Hematopoietic multipotent progenitor cell treated with erythropoietin and hydrocortisone succinate and interleukin-3 and kit ligand, for 8 days (in vitro differentiated cells): ENCODE data around the gene NRCAM.

ENCODE experiments used
- DNase-seq: peaks from one replicate; pipeline ENCODE4 v3.0.0-alpha.2; 2015

NRCAM gene

GRCh38 chr7:108335269-108335918 lies 120.8 kb downstream of the NRCAM start:
- no peak for DNase-seq

DNA sequence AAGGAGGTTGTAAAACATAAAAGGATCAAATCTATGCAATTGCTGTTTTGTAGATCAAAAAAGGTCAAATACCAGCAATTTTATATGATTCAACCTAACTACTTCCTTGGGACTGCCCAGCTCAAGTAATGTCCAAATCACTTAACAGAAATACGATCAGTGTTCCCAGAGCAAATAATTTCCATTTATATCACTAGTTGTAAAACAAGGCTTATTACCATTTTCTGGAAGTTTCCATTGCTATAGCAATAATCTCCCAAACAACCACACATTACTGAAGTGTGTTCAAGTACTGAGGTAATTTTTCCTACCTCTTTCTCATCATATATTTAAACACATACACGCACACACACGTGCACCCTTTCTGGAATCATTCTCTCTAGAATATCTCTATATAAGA lies 123.3 kb downstream of the NRCAM start:
- no peak for DNase-seq

DNA sequence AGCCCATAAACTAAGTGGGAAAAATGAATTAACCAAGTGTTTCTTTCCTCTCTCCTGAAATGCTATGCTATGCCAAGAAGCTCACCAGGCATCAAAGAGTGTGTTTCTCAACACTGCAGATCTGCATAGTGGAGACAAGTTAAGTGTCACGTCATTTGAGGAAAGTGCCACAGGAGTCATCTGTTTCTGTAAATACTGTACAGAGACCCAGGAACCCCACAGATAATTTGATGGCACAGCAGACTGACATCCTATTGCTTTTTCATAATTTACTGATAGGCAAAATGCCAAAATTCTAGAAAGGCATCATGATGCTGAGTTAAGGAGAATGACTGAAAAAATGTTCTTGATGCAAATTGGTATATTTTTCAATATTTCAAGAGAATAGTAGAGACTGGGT lies 124.3 kb downstream of the NRCAM start:
- no peak for DNase-seq

DNA sequence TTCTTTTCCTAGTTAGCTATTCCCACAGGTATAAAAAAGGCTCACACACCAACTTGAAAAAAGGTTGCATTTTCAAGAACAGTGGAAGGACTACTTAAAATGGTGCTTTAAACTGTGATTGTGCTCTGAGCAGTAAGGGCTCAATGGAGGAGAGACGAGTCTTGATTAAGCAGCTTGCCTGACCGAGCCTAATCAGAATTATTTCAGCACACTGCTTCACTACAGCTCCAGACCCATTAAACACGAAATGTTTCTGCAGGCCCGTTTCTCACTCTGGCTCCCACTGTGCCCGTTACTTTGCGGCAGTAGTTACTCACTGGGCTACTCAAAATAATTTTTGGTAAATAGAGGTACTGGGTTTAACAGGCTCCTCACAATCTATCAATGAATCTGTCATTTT lies 126.0 kb downstream of the NRCAM start:
- no peak for DNase-seq

- no peak for DNase-seq
Observed at GRCh38 chr7:108329514-108329913, 126.7 kb downstream of the NRCAM start.

DNA sequence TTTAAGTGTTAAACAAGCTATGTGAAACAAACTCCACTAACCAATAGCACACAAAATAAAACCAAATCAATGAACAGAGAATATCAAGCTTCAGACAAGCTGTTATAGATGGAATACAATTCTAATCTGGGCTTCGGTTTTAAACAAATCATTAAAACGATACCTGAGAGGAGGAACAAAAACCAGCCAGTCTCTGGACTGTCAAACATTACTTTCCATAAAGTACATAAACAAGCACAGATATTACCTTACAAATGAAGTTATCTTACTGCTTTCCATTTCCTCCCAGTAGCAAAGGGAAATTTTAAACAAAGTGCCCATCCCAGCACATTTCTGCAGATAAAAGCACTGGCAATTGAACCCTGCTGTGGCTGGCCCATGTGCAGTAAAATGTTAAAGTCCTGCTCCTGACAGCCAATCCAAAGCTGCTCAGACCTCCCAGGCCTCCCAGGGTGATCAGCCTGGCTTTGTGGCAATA lies 128.0 kb downstream of the NRCAM start:
- DNase-seq, result no peak

- no peak for DNase-seq
Observed at GRCh38 chr7:108327353-108327752, 128.9 kb downstream of the NRCAM start.

DNA sequence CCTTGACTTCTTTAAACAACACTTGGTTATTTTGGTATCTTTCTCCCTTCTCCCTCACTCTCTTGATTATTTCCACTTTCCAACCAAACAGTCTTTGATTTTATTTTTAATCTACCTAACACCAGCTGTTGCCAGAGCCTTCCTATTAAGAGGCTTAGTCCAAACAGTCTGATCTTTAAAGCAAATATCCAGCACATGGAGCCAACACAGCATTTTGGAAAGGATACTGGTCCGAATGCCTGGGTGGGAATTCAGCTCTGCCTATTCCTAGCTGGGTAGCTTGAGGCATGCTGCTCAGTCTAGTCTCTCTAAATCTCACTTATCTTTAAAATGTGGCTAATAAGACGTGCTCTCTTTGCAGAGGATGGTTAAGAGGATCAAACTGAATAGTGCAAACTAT lies 129.3 kb downstream of the NRCAM start:
- no peak for DNase-seq

DNA sequence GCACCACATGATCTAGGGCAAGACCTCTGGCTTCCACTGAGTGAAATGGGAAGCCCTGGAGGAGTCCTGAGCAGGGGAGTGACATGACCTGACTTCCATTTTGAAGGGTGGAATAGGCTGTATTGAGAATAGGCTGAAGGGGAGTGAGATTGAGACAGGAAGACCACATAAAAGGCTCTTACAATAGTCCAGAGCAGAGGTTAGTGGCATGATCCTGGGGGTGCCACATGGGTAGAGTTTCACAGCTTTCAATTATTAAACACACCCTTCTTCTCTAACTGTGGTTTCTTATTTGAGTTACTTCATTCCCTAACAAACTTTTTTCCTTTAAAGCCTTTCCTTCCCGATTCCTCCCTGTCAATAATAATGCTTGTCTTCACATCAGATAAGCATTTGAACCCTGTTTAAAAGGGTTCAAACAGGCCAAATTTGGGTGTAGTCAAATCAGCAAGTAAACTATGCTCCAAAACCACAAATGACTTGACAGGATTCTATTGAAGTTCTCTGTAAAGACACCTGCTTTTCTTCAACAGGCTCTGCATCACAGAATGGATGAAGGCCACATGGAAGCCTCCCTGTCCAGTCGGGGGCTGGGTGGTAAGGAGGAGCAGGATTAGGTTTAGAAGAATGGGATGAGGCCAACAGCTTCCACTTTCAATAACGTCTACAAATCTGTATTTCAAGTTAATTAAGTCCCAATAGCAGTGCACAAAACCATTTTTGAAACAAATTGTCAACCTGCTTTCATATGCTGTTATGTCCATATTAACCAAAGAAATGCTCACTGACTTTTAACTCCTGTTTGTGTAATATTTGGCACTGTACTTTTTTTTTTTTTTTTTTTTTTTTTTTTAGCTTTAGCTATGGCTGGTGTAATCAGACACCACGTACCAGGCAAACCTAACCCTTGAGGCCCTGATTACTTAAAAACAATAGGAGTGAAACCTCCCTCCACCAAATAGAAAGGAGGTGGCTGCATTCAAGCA lies 131.9 kb downstream of the NRCAM start:
- no peak for DNase-seq

- DNase-seq, result no peak
Observed at GRCh38 chr7:108322925-108323832, 133.1 kb downstream of the NRCAM start.

GRCh38 chr7:108322046-108322445 lies 134.2 kb downstream of the NRCAM start:
- no peak for DNase-seq

- DNase-seq, result no peak
Observed at GRCh38 chr7:108321359-108321758, 134.9 kb downstream of the NRCAM start.

- no peak for DNase-seq
Observed at GRCh38 chr7:108316708-108317107, 139.5 kb downstream of the NRCAM start.

DNA sequence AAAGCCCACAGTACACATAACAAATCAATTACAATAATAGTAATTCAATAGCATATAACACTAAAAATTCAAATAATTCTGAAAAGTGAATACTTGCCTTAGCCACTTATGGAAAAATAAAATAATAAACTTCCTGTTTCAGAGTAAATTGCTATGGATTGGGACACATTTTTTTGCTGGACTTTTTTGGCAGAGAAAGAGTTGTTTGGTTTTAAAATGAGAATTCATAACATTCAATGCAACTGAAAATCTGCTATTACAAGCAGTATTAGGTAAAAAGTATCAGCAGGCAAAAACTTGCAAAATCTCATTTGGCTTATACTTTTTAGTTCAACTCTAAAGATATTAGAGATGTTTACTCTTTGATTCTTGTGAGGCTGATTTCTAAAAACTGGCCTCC lies 141.7 kb downstream of the NRCAM start:
- DNase-seq, result no peak

GRCh38 chr7:108314049-108314448 lies 142.2 kb downstream of the NRCAM start:
- no peak for DNase-seq

DNA sequence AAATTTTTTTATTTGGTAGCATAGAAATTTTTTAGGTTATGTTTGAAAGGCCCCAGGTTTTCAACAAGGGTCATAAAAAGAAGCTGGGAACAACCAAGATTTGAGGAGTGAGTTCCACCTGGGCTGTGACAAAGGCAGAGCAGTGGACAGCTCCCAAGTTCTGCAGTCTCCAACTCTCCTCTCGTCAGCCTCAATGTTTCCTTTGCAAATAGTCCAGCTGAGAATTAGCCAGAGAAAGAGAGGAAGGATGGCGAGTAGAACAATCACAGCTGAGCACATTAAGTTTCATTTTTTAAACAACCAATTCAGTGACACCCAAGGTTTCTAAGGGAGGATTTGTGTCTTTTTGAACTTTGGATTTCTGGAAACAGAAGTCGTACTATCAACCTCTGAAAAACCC lies 143.2 kb downstream of the NRCAM start:
- no peak for DNase-seq

- DNase-seq, result no peak
Observed at GRCh38 chr7:108311446-108312168, 144.6 kb downstream of the NRCAM start.

DNA sequence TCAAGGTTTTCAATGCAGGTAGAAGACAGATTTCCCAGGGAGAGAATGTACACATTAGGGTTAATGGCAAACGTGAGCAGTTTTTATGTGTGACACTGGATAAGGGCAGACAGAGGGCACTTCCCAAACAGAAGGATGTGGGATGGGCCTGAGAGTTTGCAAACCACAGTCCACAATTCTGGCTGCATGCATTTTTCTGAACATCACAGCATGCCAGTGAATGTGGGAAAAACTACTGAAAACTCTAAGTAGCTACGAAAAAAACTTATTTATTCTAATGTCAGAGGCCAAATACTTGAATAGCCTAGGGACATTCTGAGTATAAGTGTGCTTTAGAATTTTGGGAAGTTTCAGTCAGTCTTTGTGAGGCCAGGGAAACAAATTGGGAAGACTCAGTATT lies 145.9 kb downstream of the NRCAM start:
- no peak for DNase-seq

- DNase-seq, result no peak
Observed at GRCh38 chr7:108308903-108309302, 147.3 kb downstream of the NRCAM start.

DNA sequence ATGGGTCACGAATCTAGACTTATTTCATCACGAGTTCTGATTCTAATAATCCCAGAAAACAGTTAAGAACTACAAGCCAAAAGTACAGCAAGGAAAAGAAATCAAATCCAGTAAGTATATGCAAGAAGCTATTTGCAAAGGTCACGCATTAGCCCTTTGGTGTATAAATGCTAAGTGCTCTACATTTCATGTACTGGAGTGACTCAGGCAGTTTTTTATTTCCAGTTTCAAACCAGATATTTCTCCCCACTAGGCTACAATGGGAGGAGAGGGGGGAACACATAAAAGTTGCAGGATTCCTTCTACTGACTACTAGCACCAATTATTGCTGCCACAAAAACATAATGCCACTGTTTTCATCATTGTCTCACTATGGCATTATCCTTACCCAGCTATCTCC lies 148.0 kb downstream of the NRCAM start:
- no peak for DNase-seq

DNA sequence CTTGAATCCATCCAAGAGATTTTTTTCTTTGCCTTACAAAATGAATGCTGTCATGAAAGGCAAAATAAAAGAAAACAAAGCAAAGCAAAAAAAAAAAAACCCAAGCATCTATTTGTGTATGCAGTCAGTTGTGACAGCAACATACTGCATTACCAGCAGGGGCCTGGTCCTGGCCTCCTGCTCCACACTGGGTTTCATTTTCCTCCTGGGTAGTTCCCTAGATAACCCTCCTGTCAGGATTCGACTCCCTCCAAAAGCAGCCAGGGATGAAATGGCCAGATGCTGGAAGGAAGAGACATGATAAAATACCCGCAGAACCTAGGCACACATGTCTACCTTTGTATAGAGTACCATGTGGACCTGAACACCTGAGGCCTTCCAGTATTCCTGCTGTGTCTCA lies 148.6 kb downstream of the NRCAM start:
- DNase-seq, result no peak

- no peak for DNase-seq
Observed at GRCh38 chr7:108307194-108307593, 149.0 kb downstream of the NRCAM start.
